Testis (tissue), 3 donors: ENCODE measurements around the gene IL12B. TPM values are rescaled to one million over a fixed set of nuclear protein-coding genes. Genes with fewer than 3 reads are reported as not detected.
A peak's percentile ranks its signal among the peaks of the same experiment; 100 is the strongest.

Source experiments
- DNase-seq: peaks from one replicate; pipeline ENCODE4 v3.0.0-alpha.2; 2019
- H3K27ac ChIP-seq, 2 donors: fragments of 200-600 bp; sonication (generic); one replicate each; pipeline ENCODE4 v1.5.1; 2019
- H3K27me3 ChIP-seq: fragments of 200-600 bp; sonication (generic); one replicate; pipeline ENCODE4 v1.5.1; 2019
- H3K36me3 ChIP-seq: fragments of 200-600 bp; sonication (generic); one replicate; pipeline ENCODE4 v1.5.1; 2017; ENCODE audit warnings: low read depth; ENCODE audit errors: missing control alignments
- H3K4me1 ChIP-seq: fragments of 200-600 bp; sonication (generic); one replicate; pipeline ENCODE4 v1.5.1; 2019
- H3K4me3 ChIP-seq, 2 donors: fragments of 200-600 bp; sonication (generic); one replicate each; pipeline ENCODE4 v1.5.1; 2017 to 2019
- H3K9me3 ChIP-seq: fragments of 200-600 bp; sonication (generic); one replicate; pipeline ENCODE4 v1.5.1; 2017
- POLR2A ChIP-seq: fragments of 450-650 bp; IDR thresholded peaks from one replicate; pipeline ENCODE4 v1.6.1; 2017; ENCODE audit warnings: antibody characterized with exemption, mild to moderate bottlenecking, moderate library complexity
- WGBS, 2 donors: methylation state at CpG; one replicate each; pipeline ENCODE4 v1.1.5; 2018; 5-methylcytosine and 5-hydroxymethylcytosine counted together
- intact Hi-C: fragments of 100-400 bp; cut with DNase I; formaldehyde crosslinking; loops from one replicate; pipeline ENCODE4 v1.15.1; 2023; ENCODE audit warnings: low total_unique reads
- polyA plus RNA-seq: library from polyadenylated mRNA; stranded (reverse); fragments of 350-450 nt; fragmentation: Illumina TruSeq; extraction: RNeasy Lipid Tissue Mini Kit (QIAGEN cat#74804); gene quantifications from one replicate; pipeline ENCODE4 v1.2.3, GENCODE V29; 2014; ENCODE audit warnings: low read depth, low replicate concordance; ENCODE audit not compliant: insufficient read depth
- total RNA-seq, 2 donors: library from RNA; depleted of rRNA; stranded (reverse); fragments of >200 nt; gene quantifications; one replicate each; pipeline ENCODE4 v1.2.3, GENCODE V29; 2016
- TF ChIP-seq, protein P1 (sequence below), 3 experiments: fragments of 450-650 bp in 2 of 3; fragments of 200-600 bp in 1 of 3; sonication (generic) in 1 of 3; IDR thresholded peaks; one replicate each; pipeline ENCODE4 v1.5.1; 2016 to 2019; ENCODE audit warnings: antibody characterized with exemption in 3 of 3, mild to moderate bottlenecking in 2 of 3, moderate library complexity in 1 of 3

IL12B gene
- total and polyA plus RNA-seq, 3 donors from 2014 or later, result 0.15 TPM; not detected in 2

DNA sequence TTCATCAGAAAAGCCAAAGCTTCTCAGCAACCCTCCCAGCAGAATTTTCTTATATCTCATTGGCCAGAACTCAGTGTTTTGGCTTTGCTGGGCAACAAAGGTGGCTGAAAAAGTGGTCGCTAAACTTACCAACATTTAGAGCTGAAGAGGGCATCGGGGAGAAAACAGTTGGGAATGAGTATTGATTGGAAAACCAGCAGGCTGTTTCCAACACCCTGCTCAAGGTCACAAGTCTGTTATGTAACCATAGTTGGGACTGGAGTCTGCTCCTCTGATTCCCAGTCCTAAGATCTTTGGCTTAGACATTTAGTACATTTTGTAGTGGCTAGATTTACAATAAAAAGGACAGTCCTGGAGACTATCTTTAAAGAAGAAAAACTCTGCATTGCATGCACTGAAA, 17.1 kb downstream of the IL12B start:
- no peak for TF ChIP-seq POLR2A
- TF ChIP-seq, protein P1, sequence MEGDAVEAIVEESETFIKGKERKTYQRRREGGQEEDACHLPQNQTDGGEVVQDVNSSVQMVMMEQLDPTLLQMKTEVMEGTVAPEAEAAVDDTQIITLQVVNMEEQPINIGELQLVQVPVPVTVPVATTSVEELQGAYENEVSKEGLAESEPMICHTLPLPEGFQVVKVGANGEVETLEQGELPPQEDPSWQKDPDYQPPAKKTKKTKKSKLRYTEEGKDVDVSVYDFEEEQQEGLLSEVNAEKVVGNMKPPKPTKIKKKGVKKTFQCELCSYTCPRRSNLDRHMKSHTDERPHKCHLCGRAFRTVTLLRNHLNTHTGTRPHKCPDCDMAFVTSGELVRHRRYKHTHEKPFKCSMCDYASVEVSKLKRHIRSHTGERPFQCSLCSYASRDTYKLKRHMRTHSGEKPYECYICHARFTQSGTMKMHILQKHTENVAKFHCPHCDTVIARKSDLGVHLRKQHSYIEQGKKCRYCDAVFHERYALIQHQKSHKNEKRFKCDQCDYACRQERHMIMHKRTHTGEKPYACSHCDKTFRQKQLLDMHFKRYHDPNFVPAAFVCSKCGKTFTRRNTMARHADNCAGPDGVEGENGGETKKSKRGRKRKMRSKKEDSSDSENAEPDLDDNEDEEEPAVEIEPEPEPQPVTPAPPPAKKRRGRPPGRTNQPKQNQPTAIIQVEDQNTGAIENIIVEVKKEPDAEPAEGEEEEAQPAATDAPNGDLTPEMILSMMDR (IDR thresholded peaks at IDR 0.05), result no peak
- Histone ChIP-seq H3K27me3 (no peaks in the 10 kb centered on the region), H3K27ac (no peak overlapping the region), H3K4me3 (no peak overlapping the region), H3K9me3 (no peaks in the 10 kb centered on the region), H3K36me3 (no peaks in the 10 kb centered on the region), H3K4me1 (peaks cover 4% of the 10 kb centered on the region)
- no peak for DNase-seq
- intact Hi-C loops, result no loop called here
- 58 to 71% methylated on average over 2 of the region's 2 CpGs for WGBS, 2 donors

DNA sequence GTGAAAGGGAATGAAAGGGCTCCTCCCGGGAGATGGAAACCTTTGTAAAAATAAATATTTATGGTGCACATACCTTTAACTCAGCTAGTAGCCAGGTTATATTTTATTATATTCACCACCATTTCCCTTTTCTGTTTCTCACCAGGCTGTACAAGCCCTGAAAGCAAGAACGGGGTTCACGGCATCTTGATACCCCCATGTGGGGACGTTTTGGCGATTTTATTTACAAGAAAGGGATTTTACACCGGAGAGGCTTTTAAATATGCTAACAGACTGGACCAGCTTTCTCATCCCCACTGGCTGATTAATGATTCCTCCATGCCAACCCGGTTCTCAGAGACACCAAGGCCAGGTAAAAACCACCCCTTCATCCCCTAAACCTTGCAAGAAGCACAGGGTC, 19.2 kb downstream of the IL12B start:
- Histone ChIP-seq H3K27me3 (no peaks in the 10 kb centered on the region), H3K27ac (no peak overlapping the region), H3K36me3 (no peaks in the 10 kb centered on the region), H3K4me3 (no peak overlapping the region), H3K4me1 (peaks cover 4% of the 10 kb centered on the region), H3K9me3 (no peaks in the 10 kb centered on the region)
- no peak for TF ChIP-seq POLR2A
- TF ChIP-seq, protein P1 (IDR thresholded peaks at IDR 0.05), result no peak
- intact Hi-C loops, result no loop called here
- DNase-seq, result no peak
- 54 to 58% methylated on average over 7 of the region's 7 CpGs for WGBS, 2 donors

DNA sequence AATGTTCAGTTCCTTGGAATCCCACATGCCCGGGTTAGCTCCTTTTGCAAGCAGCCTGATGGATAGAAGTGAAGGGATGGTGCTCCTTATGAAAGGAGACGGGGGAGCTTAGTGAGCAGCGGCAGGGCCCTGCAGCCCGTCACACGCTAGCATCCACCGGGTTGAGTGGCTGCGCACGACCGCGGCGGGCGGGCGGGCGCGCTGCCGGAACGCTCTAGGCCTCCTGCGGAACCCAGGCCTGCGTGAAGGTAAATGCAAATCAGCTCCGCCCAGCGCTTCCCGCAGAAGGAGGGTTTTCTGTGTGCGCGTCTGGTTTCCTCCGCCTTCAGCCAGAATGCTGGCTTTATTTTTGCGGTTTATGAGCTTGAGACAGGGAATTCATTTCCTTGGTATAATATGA, 19.8 kb downstream of the IL12B start:
- no peak for DNase-seq

DNA sequence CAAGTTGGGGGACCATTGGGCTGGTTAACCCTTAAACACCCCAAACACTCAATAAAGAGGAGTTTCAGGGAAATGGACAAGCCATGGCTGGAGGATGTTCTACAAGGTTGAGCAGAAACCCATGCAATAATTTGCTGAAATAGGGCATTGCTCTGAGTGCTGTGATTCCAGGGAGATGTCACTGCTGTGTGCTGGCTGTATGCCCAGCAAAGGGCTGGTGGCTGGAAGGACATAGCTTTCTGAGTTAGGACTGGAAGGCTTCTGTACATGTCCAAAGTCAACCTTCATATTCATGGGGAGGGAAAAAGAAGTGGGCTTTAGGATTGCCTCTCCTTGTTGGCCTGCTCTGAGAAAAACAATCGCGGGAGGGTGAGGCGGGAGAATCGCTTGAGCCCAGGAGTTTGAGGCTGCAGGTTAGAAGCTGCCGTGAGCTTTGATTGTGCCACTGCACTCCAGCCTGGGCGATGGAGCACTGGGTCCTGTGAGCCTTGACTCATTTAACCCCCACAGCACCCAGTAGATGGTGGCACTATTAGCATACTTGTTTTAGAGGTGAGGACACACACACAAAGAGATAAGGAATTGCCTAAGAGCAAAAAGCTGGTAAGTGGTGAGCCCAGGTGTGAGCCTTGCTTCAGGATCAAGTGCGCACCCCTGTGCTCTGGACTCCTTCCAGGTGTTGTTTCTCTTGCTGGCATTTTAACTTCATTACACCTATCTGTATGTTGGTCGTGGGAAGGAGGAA, 20.4 kb downstream of the IL12B start:
- Histone ChIP-seq H3K9me3 (no peaks in the 10 kb centered on the region), H3K4me1 (peaks cover 4% of the 10 kb centered on the region), H3K4me3 (peak overlapping the region in 1 of 2 donors; percentile 20), H3K27me3 (no peaks in the 10 kb centered on the region), H3K27ac (no peak overlapping the region), H3K36me3 (no peaks in the 10 kb centered on the region)
- intact Hi-C loops, result no loop called here
- WGBS, 2 donors, result 59 to 60% methylated on average over 8 of the region's 8 CpGs
- DNase-seq, result no peak
- TF ChIP-seq, protein P1 (IDR thresholded peaks at IDR 0.05), result no peak
- no peak for TF ChIP-seq POLR2A

More for the DNA sequence above, 19.8 kb downstream of the IL12B start:
- Histone ChIP-seq H3K4me1 (peaks cover 4% of the 10 kb centered on the region), H3K27me3 (no peaks in the 10 kb centered on the region), H3K36me3 (no peaks in the 10 kb centered on the region), H3K9me3 (no peaks in the 10 kb centered on the region), H3K27ac (no peak overlapping the region), H3K4me3 (peak overlapping the region; percentile 20 to 29)
- TF ChIP-seq, protein P1 (IDR thresholded peaks at IDR 0.05), result no peak
- no peak for TF ChIP-seq POLR2A
- WGBS, 2 donors, result 9 to 14% methylated on average over 13 to 26 of the region's 26 CpGs
- intact Hi-C loops, result no loop called here
